B cell (primary cell): ENCODE measurements around the gene DDAH1. TPM values are rescaled to one million over a fixed set of nuclear protein-coding genes. Genes with fewer than 3 reads are reported as not detected.

Experiments used
- ATAC-seq: fragments of 200-7000 bp; cut with Tn5 transposase; one replicate; pipeline ENCODE4 v1.10.0; 2021; ENCODE audit warnings: low read depth, mild to moderate bottlenecking, moderate number of reproducible peaks, moderate library complexity
- CTCF ChIA-PET: fragments of 350-600 bp; sonication (Branson Sonifier 250); formaldehyde crosslinking; loops from one replicate; lab custom pipeline; 2021; ENCODE audit warnings: antibody characterized with exemption, inconsistent platforms; lab: Charles Lee
- POLR2A ChIA-PET: fragments of 350-600 bp; sonication (Branson Sonifier 250); formaldehyde crosslinking; loops from one replicate; lab custom pipeline; 2021; ENCODE audit warnings: antibody characterized with exemption; lab: Charles Lee
- DNase-seq: peaks from one replicate; pipeline ENCODE4 v3.0.0; 2013
- H2AFZ ChIP-seq: 2 replicates; pipeline ENCODE4 v1.6.1; 2012; ENCODE audit warnings: mild to moderate bottlenecking, low read depth, low read length; ENCODE audit not compliant: insufficient read depth, poor library complexity, severe bottlenecking
- H3K27ac ChIP-seq, 2 donors: 1 replicate in 1 of 2; 2 replicates in 1 of 2; pipeline ENCODE4 v1.5.1; 2012 to 2013; ENCODE audit warnings: low read length in 2 of 2, mild to moderate bottlenecking in 2 of 2, moderate library complexity in 1 of 2
- H3K27me3 ChIP-seq, 4 experiments: fragments of 200-600 bp in 1 of 4; sonication (generic) in 1 of 4; replicated peaks in 1 of 4; 1 replicate in 2 of 4; 2 replicates in 2 of 4; pipeline versions ENCODE4 v1.6.1 to v1.7.0; 2013 to 2016; ENCODE audit warnings: low read length in 3 of 4, mild to moderate bottlenecking in 2 of 4, mixed read lengths in 1 of 4, moderate library complexity in 1 of 4; ENCODE audit not compliant: insufficient read depth in 4 of 4, control insufficient read depth in 3 of 4; ENCODE audit errors: control extremely low read depth in 1 of 4
- H3K36me3 ChIP-seq, 2 experiments: replicated peaks in 1 of 2; 1 replicate in 1 of 2; 2 replicates in 1 of 2; pipeline versions ENCODE4 v1.6.1 to v1.7.1; 2013; ENCODE audit warnings: low read length in 1 of 2; ENCODE audit not compliant: insufficient read depth in 2 of 2, control insufficient read depth in 1 of 2; ENCODE audit errors: control extremely low read depth in 1 of 2, extremely low read depth in 1 of 2
- H3K4me1 ChIP-seq, 2 donors: fragments of 200-600 bp in 1 of 2; sonication (generic) in 1 of 2; 1 replicate in 1 of 2; 2 replicates in 1 of 2; pipeline versions ENCODE4 v1.5.1 to v1.6.1; 2013 to 2017; ENCODE audit warnings: low read length in 2 of 2; ENCODE audit not compliant: control insufficient read depth in 2 of 2, insufficient read depth in 2 of 2
- H3K4me2 ChIP-seq: replicated peaks from 2 replicates; pipeline ENCODE3; 2012; ENCODE audit warnings: mild to moderate bottlenecking, low read depth, low read length; ENCODE audit not compliant: poor library complexity, severe bottlenecking
- H3K4me3 ChIP-seq, 5 experiments: fragments of 200-600 bp in 1 of 5; sonication (generic) in 1 of 5; 1 replicate in 3 of 5; 2 replicates in 2 of 5; pipeline versions ENCODE4 v1.5.1 to v1.7.0; 2011 to 2016; ENCODE audit warnings: low read length in 4 of 5, mild to moderate bottlenecking in 4 of 5, low read depth in 2 of 5, control low read depth in 1 of 5, moderate library complexity in 1 of 5; ENCODE audit not compliant: insufficient read depth in 1 of 5; ENCODE audit errors: control extremely low read depth in 1 of 5, extremely low read depth in 1 of 5
- H3K79me2 ChIP-seq: fragments of 200-600 bp; sonication (generic); one replicate; pipeline ENCODE4 v1.6.0; 2016; ENCODE audit warnings: low read length; ENCODE audit not compliant: control insufficient read depth, insufficient read depth
- H3K9ac ChIP-seq: fragments of 200-600 bp; sonication (generic); 2 replicates; pipeline ENCODE4 v1.6.1; 2017; ENCODE audit warnings: mild to moderate bottlenecking, low read length, moderate library complexity
- H3K9me3 ChIP-seq, 3 donors: one replicate each; pipeline versions ENCODE4 v1.6.1 to v1.7.1; 2013; ENCODE audit warnings: low read length in 2 of 3; ENCODE audit not compliant: control insufficient read depth in 2 of 3, insufficient read depth in 1 of 3; ENCODE audit errors: control extremely low read depth in 1 of 3
- H4K20me1 ChIP-seq: 2 replicates; pipeline ENCODE4 v1.6.0; 2012; ENCODE audit warnings: mild to moderate bottlenecking, low read length; ENCODE audit not compliant: insufficient read depth, control insufficient read depth, poor library complexity, severe bottlenecking
- H3K27ac Mint-ChIP-seq: one replicate; pipeline ENCODE4 v1.8.0; 2021; ENCODE audit warnings: mixed read lengths
- H3K27me3 Mint-ChIP-seq: one replicate; pipeline ENCODE4 v1.8.0; 2021; ENCODE audit warnings: mixed read lengths
- H3K4me1 Mint-ChIP-seq: one replicate; pipeline ENCODE4 v1.8.0; 2021; ENCODE audit warnings: mixed read lengths
- H3K4me3 Mint-ChIP-seq: one replicate; pipeline ENCODE4 v1.8.0; 2021; ENCODE audit warnings: mixed read lengths
- H3K9me3 Mint-ChIP-seq: one replicate; pipeline ENCODE4 v1.8.0; 2022; ENCODE audit warnings: mixed read lengths; ENCODE audit not compliant: insufficient read depth
- CTCF ChIP-seq: fragments of 200-600 bp; IDR thresholded peaks from one replicate; pipeline ENCODE4 v1.8.0; 2022; ENCODE audit warnings: antibody characterized with exemption, mild to moderate bottlenecking
- EZH2 ChIP-seq: IDR thresholded peaks from 2 replicates; pipeline ENCODE4 v1.6.1; 2012; ENCODE audit warnings: borderline replicate concordance, low read depth, mild to moderate bottlenecking, moderate library complexity, low read length; ENCODE audit not compliant: insufficient read depth, poor library complexity, severe bottlenecking
- WGBS: methylation state at CpG from one replicate; pipeline ENCODE4 v1.1.5; 2013; ENCODE audit warnings: missing lambda C conversion rate; ENCODE audit not compliant: insufficient coverage; 5-methylcytosine and 5-hydroxymethylcytosine counted together
- intact Hi-C: fragments of 100-400 bp; cut with micrococcal nuclease; formaldehyde crosslinking; loops from one replicate; pipeline ENCODE4 v1.10.0; 2022
- polyA plus RNA-seq: library from polyadenylated mRNA; depleted of rRNA; stranded (reverse); fragments of >200 nt; gene quantifications from 2 replicates; pipeline ENCODE4 v1.2.3, GENCODE V29; 2012
- total RNA-seq, 2 donors: library from RNA; stranded (reverse); fragments of 120-200 nt in 1 of 2; gene quantifications; 1 replicate in 1 of 2; 2 replicates in 1 of 2; pipeline versions ENCODE4 v1.2.3 to v1.2.4, GENCODE V29; 2013 to 2022

DDAH1 gene
- total and polyA plus RNA-seq, 2 donors (not counting 1 experiment from before 2014, with no cell fraction given), result 0.04 TPM; not detected in 1

- Histone ChIP-seq H3K27me3 (no peaks in the 10 kb centered on the region), H3K79me2 (no peaks in the 10 kb centered on the region), H4K20me1 (no peaks in the 10 kb centered on the region), H3K9me3 (no peaks in the 10 kb centered on the region), H3K4me1 (no peaks in the 10 kb centered on the region), H3K9ac (no peak overlapping the region), H3K27ac (no peak overlapping the region), H3K4me2 (no peak overlapping the region), H2AFZ (no peak overlapping the region), H3K36me3 (no peaks in the 10 kb centered on the region), H3K4me3 (no peak overlapping the region)
- no peak for ATAC-seq
- POLR2A ChIA-PET, result no interaction called here
- Mint-ChIP-seq H3K27ac (no peak overlapping the region), H3K4me3 (no peak overlapping the region), H3K27me3 (no peaks in the 10 kb centered on the region), H3K4me1 (peaks cover 2% of the 10 kb centered on the region), H3K9me3 (no peaks in the 10 kb centered on the region)
- TF ChIP-seq EZH2 (no peak), CTCF (no peak)
- CTCF ChIA-PET, result no interaction called here
- no peak for DNase-seq
- no CpG with 5 or more reads among the region's 3 CpGs for WGBS
- intact Hi-C loops, result no loop called here
These were observed 91.6 kb downstream of the DDAH1 start for GRCh38 chr1:85373378-85373708.

- ATAC-seq, result no peak
- no peaks in the 10 kb centered on the region for H3K27me3 Mint-ChIP-seq
These were observed 92.1 kb downstream of the DDAH1 start for GRCh38 chr1:85372683-85373377.

More at GRCh38 chr1:85372683-85373377, 92.1 kb downstream of the DDAH1 start:
- intact Hi-C loops, result no loop called here
- no peaks in the 10 kb centered on the region for H3K36me3 ChIP-seq
- DNase-seq, result no peak
- no peaks in the 10 kb centered on the region for H3K9me3 Mint-ChIP-seq
- no peak overlapping the region for H3K4me3 Mint-ChIP-seq
- no peaks in the 10 kb centered on the region for H3K79me2 ChIP-seq
- ChIA-PET CTCF (no interaction called here), POLR2A (no interaction called here)
- 100% methylated on average over 1 of the region's 5 CpGs for WGBS
- no peak overlapping the region for H3K4me2 ChIP-seq
- no peak overlapping the region for H3K27ac Mint-ChIP-seq
- no peaks in the 10 kb centered on the region for H4K20me1 ChIP-seq
- H3K27me3 ChIP-seq, result no peaks in the 10 kb centered on the region
- H3K4me1 ChIP-seq, result no peaks in the 10 kb centered on the region
- no peak overlapping the region for H3K9ac ChIP-seq
- no peak overlapping the region for H3K4me3 ChIP-seq
- H3K27ac ChIP-seq, result no peak overlapping the region
- no peak overlapping the region for H2AFZ ChIP-seq
- no peak for TF ChIP-seq EZH2
- TF ChIP-seq CTCF, result no peak
- H3K9me3 ChIP-seq, result no peaks in the 10 kb centered on the region
- peaks cover 2% of the 10 kb centered on the region for H3K4me1 Mint-ChIP-seq
